ENCODE results near the gene SLC51B. TPM values are rescaled to one million over a fixed set of nuclear protein-coding genes. Genes with fewer than 3 reads are reported as not detected.

The SLC51B gene
- total RNA-seq, 3 donors from 2014 or later (not counting 1 experiment from before 2014, with no cell fraction given) = not detected

GRCh38 chr15:65020419-65020818 lies 24.8 kb upstream of the SLC51B start:
- H3K9me3 ChIP-seq (ENCODE audit: control insufficient read depth, insufficient read depth, low read length) = no peaks in the 10 kb centered on the region
- H3K27me3 ChIP-seq (ENCODE audit: control insufficient read depth, insufficient read depth, low read length) = no peaks in the 10 kb centered on the region
- H3K27ac Mint-ChIP-seq = no peak overlapping the region
- DNase-seq (no peak), ATAC-seq (no peak)
- peaks cover 52% of the 10 kb centered on the region for H3K36me3 ChIP-seq (ENCODE audit: control insufficient read depth, insufficient read depth, low read length)
- TF ChIP-seq CTCF (IDR thresholded peaks at IDR 0.05) = no peak
- no peaks in the 10 kb centered on the region for H3K4me1 ChIP-seq (ENCODE audit: control insufficient read depth, insufficient read depth, low read length)
- WGBS (ENCODE audit: insufficient coverage) = 100% methylated on average over 1 of the region's 1 CpG
- intact Hi-C loops (cut with micrococcal nuclease) = no loop called here
- no peak overlapping the region for H3K4me3 Mint-ChIP-seq
- H3K4me3 ChIP-seq (ENCODE audit: low read length) = no peak overlapping the region
- H3K4me1 Mint-ChIP-seq = no peaks in the 10 kb centered on the region
- H3K9me3 Mint-ChIP-seq = no peaks in the 10 kb centered on the region
- H3K27ac ChIP-seq (ENCODE audit: low read length) = no peak overlapping the region
- peaks cover 32% of the 10 kb centered on the region for H3K36me3 Mint-ChIP-seq
- H3K27me3 Mint-ChIP-seq (ENCODE audit: low read depth in 2 of 2) = no peaks in the 10 kb centered on the region

- no peak for TF ChIP-seq CTCF (IDR thresholded peaks at IDR 0.05)
- intact Hi-C loops (cut with micrococcal nuclease) = no loop called here
- Histone ChIP-seq H3K4me3 (ENCODE audit: low read length) (no peak overlapping the region), H3K36me3 (ENCODE audit: control insufficient read depth, insufficient read depth, low read length) (peaks cover 50% of the 10 kb centered on the region), H3K27ac (ENCODE audit: low read length) (no peak overlapping the region), H3K9me3 (ENCODE audit: control insufficient read depth, insufficient read depth, low read length) (no peaks in the 10 kb centered on the region), H3K4me1 (ENCODE audit: control insufficient read depth, insufficient read depth, low read length) (no peaks in the 10 kb centered on the region), H3K27me3 (ENCODE audit: control insufficient read depth, insufficient read depth, low read length) (no peaks in the 10 kb centered on the region)
- Mint-ChIP-seq H3K9me3 (no peaks in the 10 kb centered on the region), H3K27me3 (ENCODE audit: low read depth in 2 of 2) (no peaks in the 10 kb centered on the region), H3K27ac (no peak overlapping the region), H3K36me3 (peaks cover 26% of the 10 kb centered on the region), H3K4me3 (no peak overlapping the region), H3K4me1 (no peaks in the 10 kb centered on the region)
- no peak for ATAC-seq
- DNase-seq = no peak
These were observed 23.7 kb upstream of the SLC51B start for GRCh38 chr15:65021488-65021887.

GRCh38 chr15:65026756-65027155 lies 18.4 kb upstream of the SLC51B start:
- Histone ChIP-seq H3K27me3 (ENCODE audit: control insufficient read depth, insufficient read depth, low read length) (peaks cover 3% of the 10 kb centered on the region), H3K36me3 (ENCODE audit: control insufficient read depth, insufficient read depth, low read length) (peaks cover 22% of the 10 kb centered on the region), H3K4me1 (ENCODE audit: control insufficient read depth, insufficient read depth, low read length) (peaks cover 14% of the 10 kb centered on the region), H3K9me3 (ENCODE audit: control insufficient read depth, insufficient read depth, low read length) (no peaks in the 10 kb centered on the region), H3K4me3 (ENCODE audit: low read length) (no peak overlapping the region), H3K27ac (ENCODE audit: low read length) (no peak overlapping the region)
- 100% methylated on average over 4 of the region's 6 CpGs for WGBS (ENCODE audit: insufficient coverage)
- intact Hi-C loops (cut with micrococcal nuclease) = no loop called here
- Mint-ChIP-seq H3K4me1 (peaks cover 11 to 13% of the 10 kb centered on the region in 2 donors), H3K27ac (no peak overlapping the region), H3K4me3 (no peak overlapping the region), H3K36me3 (no peaks in the 10 kb centered on the region), H3K9me3 (no peaks in the 10 kb centered on the region), H3K27me3 (ENCODE audit: low read depth in 2 of 2) (peaks cover 0 to 7% of the 10 kb centered on the region in 2 donors)
- DNase-seq (no peak), ATAC-seq (no peak)
- TF ChIP-seq CTCF (IDR thresholded peaks at IDR 0.05) = no peak

GRCh38 chr15:65027593-65027992 lies 17.6 kb upstream of the SLC51B start:
- peaks cover 11 to 13% of the 10 kb centered on the region in 2 donors for H3K4me1 Mint-ChIP-seq
- WGBS (ENCODE audit: insufficient coverage) = 100% methylated on average over 1 of the region's 1 CpG
- no peak overlapping the region for H3K4me3 ChIP-seq (ENCODE audit: low read length)
- intact Hi-C loops (cut with micrococcal nuclease) = no loop called here
- H3K27ac Mint-ChIP-seq = peak overlapping the region in 1 of 2 donors; percentile 16
- no peak for TF ChIP-seq CTCF (IDR thresholded peaks at IDR 0.05)
- H3K27me3 Mint-ChIP-seq (ENCODE audit: low read depth in 2 of 2) = peaks cover 0 to 13% of the 10 kb centered on the region in 2 donors
- ATAC-seq (no peak), DNase-seq (no peak)
- H3K27me3 ChIP-seq (ENCODE audit: control insufficient read depth, insufficient read depth, low read length) = peaks cover 4% of the 10 kb centered on the region
- peak overlapping the region; percentile 91 for H3K4me3 Mint-ChIP-seq
- H3K4me1 ChIP-seq (ENCODE audit: control insufficient read depth, insufficient read depth, low read length) = peaks cover 14% of the 10 kb centered on the region
- H3K36me3 Mint-ChIP-seq = no peaks in the 10 kb centered on the region
- H3K36me3 ChIP-seq (ENCODE audit: control insufficient read depth, insufficient read depth, low read length) = peaks cover 22% of the 10 kb centered on the region
- no peaks in the 10 kb centered on the region for H3K9me3 ChIP-seq (ENCODE audit: control insufficient read depth, insufficient read depth, low read length)
- no peaks in the 10 kb centered on the region for H3K9me3 Mint-ChIP-seq
- no peak overlapping the region for H3K27ac ChIP-seq (ENCODE audit: low read length)

Measured in natural killer cell (primary cell).